Nephron (organoid): Measurements from ENCODE around the gene CGNL1.
A peak's percentile ranks its signal among the peaks of the same experiment; 100 is the strongest.

Experiments
- H3K27ac Mint-ChIP-seq, 3 experiments: 2 replicates each; pipeline ENCODE4 v1.8.0; 2020; ENCODE audit warnings: mixed read lengths in 3 of 3, mild to moderate bottlenecking in 2 of 3, moderate library complexity in 1 of 3
- H3K27me3 Mint-ChIP-seq: 2 replicates; pipeline ENCODE4 v1.8.0; 2021; ENCODE audit warnings: low read depth, mild to moderate bottlenecking, moderate library complexity, mixed read lengths
- H3K36me3 Mint-ChIP-seq: 2 replicates; pipeline ENCODE4 v1.8.0; 2020; ENCODE audit warnings: low read depth, mixed read lengths
- H3K4me1 Mint-ChIP-seq: 2 replicates; pipeline ENCODE4 v1.8.0; 2020; ENCODE audit warnings: mixed read lengths
- H3K4me3 Mint-ChIP-seq, 3 experiments: 2 replicates each; pipeline ENCODE4 v1.8.0; 2020; ENCODE audit warnings: mild to moderate bottlenecking in 3 of 3, mixed read lengths in 3 of 3, moderate library complexity in 2 of 3
- H3K9me3 Mint-ChIP-seq: 2 replicates; pipeline ENCODE4 v1.8.0; 2020; ENCODE audit warnings: mixed read lengths
- CTCF ChIP-seq, 3 experiments: fragments of 200-600 bp; sonication (generic); IDR thresholded peaks; one replicate each; pipeline ENCODE4 v1.5.0; 2021; ENCODE audit warnings: antibody characterized with exemption in 3 of 3; ENCODE audit not compliant: unreplicated experiment in 3 of 3

Gene CGNL1

GRCh38 chr15:57364282-57365007, 11.9 kb upstream of the CGNL1 start:
- Mint-ChIP-seq H3K9me3 (no peaks in the 10 kb centered on the region), H3K4me3 (no peak overlapping the region), H3K4me1 (peaks cover 14% of the 10 kb centered on the region), H3K27ac (peak overlapping the region in 2 of 3 experiments; percentile 4 to 19), H3K36me3 (no peaks in the 10 kb centered on the region), H3K27me3 (peaks cover 3% of the 10 kb centered on the region)
- peak; percentile 41 to 50 (median 43) for TF ChIP-seq CTCF (IDR thresholded peaks at IDR 0.05; ENCODE audit: unreplicated experiment in 3 of 3)

GRCh38 chr15:57367556-57367955, 8.7 kb upstream of the CGNL1 start:
- H3K4me3 Mint-ChIP-seq = no peak overlapping the region

GRCh38 chr15:57370929-57371328, 5.4 kb upstream of the CGNL1 start:
- no peak overlapping the region for H3K4me3 Mint-ChIP-seq
- peaks cover 11% of the 10 kb centered on the region for H3K27me3 Mint-ChIP-seq
- TF ChIP-seq CTCF (IDR thresholded peaks at IDR 0.05; ENCODE audit: unreplicated experiment in 3 of 3) = no peak

More at GRCh38 chr15:57367556-57367955, 8.7 kb upstream of the CGNL1 start:
- TF ChIP-seq CTCF (IDR thresholded peaks at IDR 0.05; ENCODE audit: unreplicated experiment in 3 of 3) = no peak
- Mint-ChIP-seq H3K27ac (peak overlapping the region in 1 of 3 experiments; percentile 23), H3K27me3 (peaks cover 4% of the 10 kb centered on the region), H3K9me3 (no peaks in the 10 kb centered on the region), H3K36me3 (no peaks in the 10 kb centered on the region), H3K4me1 (peaks cover 14% of the 10 kb centered on the region)

GRCh38 chr15:57373251-57373881, 2.9 kb upstream of the CGNL1 start:
- no peaks in the 10 kb centered on the region for H3K36me3 Mint-ChIP-seq

More at GRCh38 chr15:57370929-57371328, 5.4 kb upstream of the CGNL1 start:
- Mint-ChIP-seq H3K27ac (no peak overlapping the region), H3K36me3 (no peaks in the 10 kb centered on the region), H3K9me3 (no peaks in the 10 kb centered on the region), H3K4me1 (no peaks in the 10 kb centered on the region)

GRCh38 chr15:57373882-57374276, 2.4 kb upstream of the CGNL1 start:
- H3K27me3 Mint-ChIP-seq = peaks cover 24% of the 10 kb centered on the region

More at GRCh38 chr15:57373251-57373881, 2.9 kb upstream of the CGNL1 start:
- no peak overlapping the region for H3K27ac Mint-ChIP-seq
- peaks cover 22% of the 10 kb centered on the region for H3K27me3 Mint-ChIP-seq
- peak overlapping the region in 2 of 3 experiments; percentile 1 to 18 for H3K4me3 Mint-ChIP-seq
- TF ChIP-seq CTCF (IDR thresholded peaks at IDR 0.05; ENCODE audit: unreplicated experiment in 3 of 3) = no peak
- H3K9me3 Mint-ChIP-seq = no peaks in the 10 kb centered on the region
- H3K4me1 Mint-ChIP-seq = peaks cover 11% of the 10 kb centered on the region

More at GRCh38 chr15:57373882-57374276, 2.4 kb upstream of the CGNL1 start:
- Mint-ChIP-seq H3K9me3 (no peaks in the 10 kb centered on the region), H3K4me3 (peak overlapping the region; percentile 1 to 18 (median 6)), H3K4me1 (peaks cover 15% of the 10 kb centered on the region), H3K36me3 (no peaks in the 10 kb centered on the region), H3K27ac (no peak overlapping the region)
- no peak for TF ChIP-seq CTCF (IDR thresholded peaks at IDR 0.05; ENCODE audit: unreplicated experiment in 3 of 3)
